ENCODE results near the gene SEC62. TPM values are rescaled to one million over a fixed set of nuclear protein-coding genes. Genes with fewer than 3 reads are reported as not detected.

SEC62 gene
- total and polyA plus RNA-seq, 2 of the 4 experiments (the other 2 are of a cell fraction), result 33.2 to 36.6 TPM

DNA sequence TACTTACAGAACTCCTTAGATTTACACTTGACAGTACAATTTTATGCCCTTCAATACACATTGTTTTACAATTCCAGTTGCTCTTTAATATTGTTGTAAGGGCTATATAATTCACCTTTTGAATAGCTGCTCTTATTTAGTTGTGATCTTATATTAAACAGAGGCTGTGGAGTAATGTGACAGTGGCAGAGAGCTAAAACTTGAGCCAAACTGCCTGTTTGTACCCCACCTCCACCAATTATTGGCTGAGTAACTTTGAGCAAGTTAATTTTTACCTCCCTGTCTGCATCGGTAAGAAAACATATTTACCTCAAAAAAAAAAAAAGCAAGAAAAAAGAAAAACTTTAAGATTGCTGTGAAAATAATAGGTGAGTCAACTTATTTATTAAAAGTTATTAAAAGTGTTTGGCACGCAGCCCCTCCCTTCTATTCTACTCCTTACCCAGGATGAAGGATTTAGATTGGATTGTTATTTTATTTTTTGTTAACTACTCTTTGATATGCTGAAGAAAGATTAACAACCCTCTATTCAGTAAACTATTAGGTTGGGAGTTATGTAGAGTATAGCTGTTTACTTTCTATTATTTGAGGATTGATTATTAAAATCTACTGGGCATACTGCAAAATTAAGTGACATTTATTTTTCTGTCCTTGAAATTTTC, 1.7 kb downstream of the SEC62 start:
- H3K56ac ChIP-seq (ENCODE audit: extremely low read depth, insufficient read depth, low read length), result no peak overlapping the region
- H3K9ac ChIP-seq (ENCODE audit: low read depth, low read length), result peak overlapping the region; percentile 69; the same call in 1 of the 2 replicates
- H4K20me1 ChIP-seq (ENCODE audit: insufficient read depth, low read length), result peaks cover 48% of the 10 kb centered on the region
- H3K23ac ChIP-seq (ENCODE audit: low read depth, low read length), result no peak overlapping the region; the same call in 1 of the 2 replicates
- in situ Hi-C loops (cut with MboI; ENCODE audit: low sequenced_read_pairs) (no loop called here), dilution Hi-C loops (cut with HindIII; ENCODE audit: low sequenced_read_pairs, unreplicated experiment) (no loop called here), intact Hi-C loops (cut with micrococcal nuclease) (loop anchor here (5.0 kb wide), 1 partner anchor 106 kb away; no protein-coding TSS in a partner anchor)
- H2AK5ac ChIP-seq (ENCODE audit: low read depth, low read length), result no peak overlapping the region
- BruUV-seq (replicated peaks), result no TSS peak
- no CpG with 5 or more reads among the region's 2 CpGs for WGBS, 2 experiments (ENCODE audit: extremely low coverage in 2 of 2, insufficient read length in 1 of 2)
- peaks cover 3 to 45% of the 10 kb centered on the region in 2 experiments; a peak in 2 of 4 replicates for H3K79me1 ChIP-seq (ENCODE audit: low read depth in 1 of 2, low read length in 2 of 2)
- no peak overlapping the region for H4K5ac ChIP-seq (ENCODE audit: low read depth, low read length)
- peaks cover 7% of the 10 kb centered on the region; the same call in 1 of the 2 replicates for H3K9me1 ChIP-seq (ENCODE audit: insufficient read depth, low read length)
- no peak overlapping the region for H3K14ac ChIP-seq (replicated peaks; ENCODE audit: low read depth, low read length)
- H4K91ac ChIP-seq (ENCODE audit: insufficient read depth, low read depth, low read length), result no peak overlapping the region
- no peaks in the 10 kb centered on the region for H3K27me3 ChIP-seq (ENCODE audit: control insufficient read depth, insufficient read depth, low read length)
- TF ChIP-seq CTCF (conservative IDR thresholded peaks at IDR 0.05; ENCODE audit: low read depth, low read length) (no peak), NFE2L2 (IDR thresholded peaks at IDR 0.05; ENCODE audit: low read depth, low read length) (no peak), MXI1 (IDR thresholded peaks at IDR 0.05; ENCODE audit: borderline replicate concordance, low read depth, low read length) (no peak), CHD1 (IDR thresholded peaks at IDR 0.05; ENCODE audit: low read depth, low read length) (no peak), SMC3 (IDR thresholded peaks at IDR 0.05; ENCODE audit: low read depth, low read length) (no peak), ELK1 (IDR thresholded peaks at IDR 0.05; ENCODE audit: borderline replicate concordance, low read depth, low read length) (no peak), POLR2A (IDR thresholded peaks at IDR 0.05; ENCODE audit: low read depth, low read length) (no peak), BHLHE40 (IDR thresholded peaks at IDR 0.05; ENCODE audit: low read depth, low read length) (no peak)
- no peak overlapping the region for H3K27ac ChIP-seq (ENCODE audit: insufficient read depth, low read length)
- H2BK120ac ChIP-seq (ENCODE audit: low read depth, low read length), result no peak overlapping the region
- no peak overlapping the region; the same call in 1 of the 2 replicates for H3K18ac ChIP-seq (ENCODE audit: low read depth, low read length)
- peak overlapping the region; percentile 99 for H3K4me3 ChIP-seq (ENCODE audit: insufficient read depth, low read depth, low read length)
- no peak overlapping the region for H2AFZ ChIP-seq (replicated peaks; ENCODE audit: low read length, poor library complexity)
- ChIA-PET POLR2A (ENCODE audit: unreplicated experiment) (no interaction called here), CTCF (no interaction called here)
- H3K4me2 ChIP-seq (ENCODE audit: low read depth, low read length), result peak overlapping the region; percentile 86
- H2BK15ac ChIP-seq (ENCODE audit: low read depth, low read length), result no peak overlapping the region
- H2AK9ac ChIP-seq (replicated peaks; ENCODE audit: low read depth, low read length, poor library complexity), result no peak overlapping the region
- H3K4ac ChIP-seq (ENCODE audit: low read depth, low read length), result no peak overlapping the region
- H3K4me1 ChIP-seq (ENCODE audit: control insufficient read depth, insufficient read depth, low read length), result peaks cover 2% of the 10 kb centered on the region; the same call in 1 of the 2 replicates
- peaks cover 3% of the 10 kb centered on the region; the same call in 1 of the 2 replicates for H3K36me3 ChIP-seq (ENCODE audit: control insufficient read depth, insufficient read depth, low read length)
- H2BK20ac ChIP-seq (ENCODE audit: low read depth, low read length), result no peak overlapping the region
- H2BK5ac ChIP-seq (ENCODE audit: low read depth, low read length, poor library complexity, severe bottlenecking), result no peak overlapping the region
- no peaks in the 10 kb centered on the region for H3K9me3 ChIP-seq (ENCODE audit: control insufficient read depth, insufficient read depth, low read length)
- no peak overlapping the region for H4K8ac ChIP-seq (ENCODE audit: low read depth in 2 of 2, low read length in 2 of 2)
- DNase-seq (no peak), ATAC-seq (ENCODE audit: low read depth) (no peak)
